Measurements from ENCODE around the gene AMFR. TPM values are rescaled to one million over a fixed set of nuclear protein-coding genes. Genes with fewer than 3 reads are reported as not detected.

The AMFR gene
- total RNA-seq, 1 experiment from 2014 or later = 31.7 TPM

GRCh38 chr16:56315955-56316354 lies 109.4 kb downstream of the AMFR start:
- ATAC-seq (no peak), DNase-seq (ENCODE audit: low spot score) (no peak)
- Mint-ChIP-seq H3K27me3 (ENCODE audit: low read depth) (peaks cover 9% of the 10 kb centered on the region), H3K9me3 (no peaks in the 10 kb centered on the region), H3K36me3 (no peaks in the 10 kb centered on the region), H3K4me3 (no peak overlapping the region), H3K27ac (no peak overlapping the region), H3K4me1 (peaks cover 5% of the 10 kb centered on the region)
- TF ChIP-seq, protein P1, sequence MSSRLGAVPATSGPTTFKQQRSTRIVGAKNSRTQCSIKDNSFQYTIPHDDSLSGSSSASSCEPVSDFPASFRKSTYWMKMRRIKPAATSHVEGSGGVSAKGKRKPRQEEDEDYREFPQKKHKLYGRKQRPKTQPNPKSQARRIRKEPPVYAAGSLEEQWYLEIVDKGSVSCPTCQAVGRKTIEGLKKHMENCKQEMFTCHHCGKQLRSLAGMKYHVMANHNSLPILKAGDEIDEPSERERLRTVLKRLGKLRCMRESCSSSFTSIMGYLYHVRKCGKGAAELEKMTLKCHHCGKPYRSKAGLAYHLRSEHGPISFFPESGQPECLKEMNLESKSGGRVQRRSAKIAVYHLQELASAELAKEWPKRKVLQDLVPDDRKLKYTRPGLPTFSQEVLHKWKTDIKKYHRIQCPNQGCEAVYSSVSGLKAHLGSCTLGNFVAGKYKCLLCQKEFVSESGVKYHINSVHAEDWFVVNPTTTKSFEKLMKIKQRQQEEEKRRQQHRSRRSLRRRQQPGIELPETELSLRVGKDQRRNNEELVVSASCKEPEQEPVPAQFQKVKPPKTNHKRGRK (CRISPR knock-in tag; IDR thresholded peaks at IDR 0.05; ENCODE audit: borderline replicate concordance) = no peak
- TF ChIP-seq, protein P2, sequence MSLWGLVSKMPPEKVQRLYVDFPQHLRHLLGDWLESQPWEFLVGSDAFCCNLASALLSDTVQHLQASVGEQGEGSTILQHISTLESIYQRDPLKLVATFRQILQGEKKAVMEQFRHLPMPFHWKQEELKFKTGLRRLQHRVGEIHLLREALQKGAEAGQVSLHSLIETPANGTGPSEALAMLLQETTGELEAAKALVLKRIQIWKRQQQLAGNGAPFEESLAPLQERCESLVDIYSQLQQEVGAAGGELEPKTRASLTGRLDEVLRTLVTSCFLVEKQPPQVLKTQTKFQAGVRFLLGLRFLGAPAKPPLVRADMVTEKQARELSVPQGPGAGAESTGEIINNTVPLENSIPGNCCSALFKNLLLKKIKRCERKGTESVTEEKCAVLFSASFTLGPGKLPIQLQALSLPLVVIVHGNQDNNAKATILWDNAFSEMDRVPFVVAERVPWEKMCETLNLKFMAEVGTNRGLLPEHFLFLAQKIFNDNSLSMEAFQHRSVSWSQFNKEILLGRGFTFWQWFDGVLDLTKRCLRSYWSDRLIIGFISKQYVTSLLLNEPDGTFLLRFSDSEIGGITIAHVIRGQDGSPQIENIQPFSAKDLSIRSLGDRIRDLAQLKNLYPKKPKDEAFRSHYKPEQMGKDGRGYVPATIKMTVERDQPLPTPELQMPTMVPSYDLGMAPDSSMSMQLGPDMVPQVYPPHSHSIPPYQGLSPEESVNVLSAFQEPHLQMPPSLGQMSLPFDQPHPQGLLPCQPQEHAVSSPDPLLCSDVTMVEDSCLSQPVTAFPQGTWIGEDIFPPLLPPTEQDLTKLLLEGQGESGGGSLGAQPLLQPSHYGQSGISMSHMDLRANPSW (CRISPR knock-in tag; conservative IDR thresholded peaks at IDR 0.05; ENCODE audit: low read depth) = no peak
- TF ChIP-seq ZNF121 (CRISPR knock-in tag; IDR thresholded peaks at IDR 0.05) = no peak
- no peak for TF ChIP-seq HMGXB4 (CRISPR knock-in tag; IDR thresholded peaks at IDR 0.05)
- no peak for TF ChIP-seq IRF1 (CRISPR knock-in tag; IDR thresholded peaks at IDR 0.05)
- no peak for TF ChIP-seq MXD4 (CRISPR knock-in tag; IDR thresholded peaks at IDR 0.05; ENCODE audit: borderline replicate concordance)
- no peak for TF ChIP-seq JAZF1 (CRISPR knock-in tag; IDR thresholded peaks at IDR 0.05)
- TF ChIP-seq NFYB (CRISPR knock-in tag; conservative IDR thresholded peaks at IDR 0.05; ENCODE audit: low read depth) = no peak
- no peak for TF ChIP-seq JUN (CRISPR knock-in tag; IDR thresholded peaks at IDR 0.05)
- TF ChIP-seq, protein P3, sequence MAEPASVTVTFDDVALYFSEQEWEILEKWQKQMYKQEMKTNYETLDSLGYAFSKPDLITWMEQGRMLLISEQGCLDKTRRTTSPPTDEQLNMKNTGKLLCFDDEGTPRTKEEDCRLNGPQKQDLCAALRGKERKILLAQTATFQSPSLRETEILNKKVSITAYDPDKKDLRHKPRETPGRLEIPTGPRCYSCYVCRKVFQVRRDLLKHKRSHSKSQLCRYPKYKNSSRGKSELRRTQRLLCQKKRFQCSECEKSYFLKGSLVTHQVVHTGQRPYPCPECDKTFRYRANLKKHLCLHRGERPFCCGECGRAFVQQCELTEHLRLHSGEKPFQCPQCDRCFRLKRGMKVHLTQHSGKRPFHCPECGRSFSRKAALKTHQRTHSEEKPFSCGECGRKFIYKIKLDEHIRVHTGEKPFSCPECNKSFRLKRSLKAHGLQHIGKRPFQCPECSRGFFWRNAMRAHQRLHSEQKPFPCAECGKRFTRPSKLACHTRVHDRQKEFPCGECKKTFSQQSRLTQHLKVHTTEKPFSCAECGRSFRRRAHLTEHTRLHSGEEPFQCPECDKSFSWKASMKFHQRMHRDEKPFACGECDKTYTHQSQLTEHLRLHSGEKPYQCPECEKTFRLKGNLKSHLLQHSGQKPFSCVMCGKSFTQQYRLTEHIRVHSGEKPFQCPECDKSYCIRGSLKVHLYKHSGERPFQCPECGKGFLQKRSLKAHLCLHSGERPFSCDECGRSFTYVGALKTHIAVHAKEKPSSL (CRISPR knock-in tag; conservative IDR thresholded peaks at IDR 0.05) = no peak
- no peak for TF ChIP-seq ZNF263 (CRISPR knock-in tag; IDR thresholded peaks at IDR 0.05; ENCODE audit: low read depth)
- TF ChIP-seq ATF6 (CRISPR knock-in tag; IDR thresholded peaks at IDR 0.05) = no peak
- no peak for TF ChIP-seq TP53 (CRISPR knock-in tag; IDR thresholded peaks at IDR 0.05)
- ChIA-PET CTCF (interaction anchor here (1.2 to 4.0 kb wide), 4 partner anchors 9 to 39 kb away, joined by 3 to 17 read pairs (median 4); no protein-coding TSS in a partner anchor), POLR2A (interaction anchor here (0.6 kb wide), 1 partner anchor 914 kb away, joined by 3 read pairs; no protein-coding TSS in a partner anchor)

- DNase-seq (ENCODE audit: low spot score) (no peak), ATAC-seq (no peak)
- ChIA-PET CTCF (no interaction called here), POLR2A (no interaction called here)
- Mint-ChIP-seq H3K4me1 (peaks cover 5% of the 10 kb centered on the region), H3K4me3 (no peak overlapping the region), H3K9me3 (no peaks in the 10 kb centered on the region), H3K36me3 (no peaks in the 10 kb centered on the region), H3K27ac (no peak overlapping the region), H3K27me3 (ENCODE audit: low read depth) (peaks cover 9% of the 10 kb centered on the region)
- TF ChIP-seq SMAD4 (CRISPR knock-in tag; IDR thresholded peaks at IDR 0.05) (no peak), RORB (CRISPR knock-in tag; IDR thresholded peaks at IDR 0.05) (no peak), ZNF317 (CRISPR knock-in tag; IDR thresholded peaks at IDR 0.05; ENCODE audit: borderline replicate concordance, low read depth) (no peak), EMX1 (CRISPR knock-in tag; IDR thresholded peaks at IDR 0.05) (no peak), ZNF263 (CRISPR knock-in tag; IDR thresholded peaks at IDR 0.05; ENCODE audit: low read depth) (no peak), NR1H2 (CRISPR knock-in tag; IDR thresholded peaks at IDR 0.05) (no peak), E2F5 (CRISPR knock-in tag; IDR thresholded peaks at IDR 0.05) (no peak), NR3C1 (CRISPR knock-in tag; conservative IDR thresholded peaks at IDR 0.05; ENCODE audit: low read depth) (no peak)
- TF ChIP-seq, protein P4, sequence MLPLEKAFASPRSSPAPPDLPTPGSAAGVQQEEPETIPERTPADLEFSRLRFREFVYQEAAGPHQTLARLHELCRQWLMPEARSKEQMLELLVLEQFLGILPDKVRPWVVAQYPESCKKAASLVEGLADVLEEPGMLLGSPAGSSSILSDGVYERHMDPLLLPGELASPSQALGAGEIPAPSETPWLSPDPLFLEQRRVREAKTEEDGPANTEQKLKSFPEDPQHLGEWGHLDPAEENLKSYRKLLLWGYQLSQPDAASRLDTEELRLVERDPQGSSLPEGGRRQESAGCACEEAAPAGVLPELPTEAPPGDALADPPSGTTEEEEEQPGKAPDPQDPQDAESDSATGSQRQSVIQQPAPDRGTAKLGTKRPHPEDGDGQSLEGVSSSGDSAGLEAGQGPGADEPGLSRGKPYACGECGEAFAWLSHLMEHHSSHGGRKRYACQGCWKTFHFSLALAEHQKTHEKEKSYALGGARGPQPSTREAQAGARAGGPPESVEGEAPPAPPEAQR (CRISPR knock-in tag; IDR thresholded peaks at IDR 0.05) = no peak
Measured at GRCh38 chr16:56314244-56314850, 111.0 kb downstream of the AMFR start.

Data from WTC11 (cell line).